Thyroid gland (tissue), 4 donors: ENCODE measurements around the gene RFX4.
A peak's percentile ranks its signal among the peaks of the same experiment; 100 is the strongest.

ENCODE experiments used
- POLR2A ChIP-seq, 2 donors: fragments of 450-650 bp; IDR thresholded peaks; one replicate each; pipeline ENCODE4 v1.6.1; 2017; ENCODE audit warnings: antibody characterized with exemption in 2 of 2, mild to moderate bottlenecking in 2 of 2, moderate library complexity in 1 of 2
- TF ChIP-seq, protein P1 (sequence below), 6 experiments: fragments of 200-600 bp in 3 of 6; fragments of 450-650 bp in 3 of 6; sonication (generic) in 3 of 6; IDR thresholded peaks; one replicate each; pipeline ENCODE4 v1.5.1; 2016 to 2019; ENCODE audit warnings: antibody characterized with exemption in 6 of 6, mild to moderate bottlenecking in 2 of 6, inconsistent platforms in 1 of 6, moderate library complexity in 1 of 6

DNA sequence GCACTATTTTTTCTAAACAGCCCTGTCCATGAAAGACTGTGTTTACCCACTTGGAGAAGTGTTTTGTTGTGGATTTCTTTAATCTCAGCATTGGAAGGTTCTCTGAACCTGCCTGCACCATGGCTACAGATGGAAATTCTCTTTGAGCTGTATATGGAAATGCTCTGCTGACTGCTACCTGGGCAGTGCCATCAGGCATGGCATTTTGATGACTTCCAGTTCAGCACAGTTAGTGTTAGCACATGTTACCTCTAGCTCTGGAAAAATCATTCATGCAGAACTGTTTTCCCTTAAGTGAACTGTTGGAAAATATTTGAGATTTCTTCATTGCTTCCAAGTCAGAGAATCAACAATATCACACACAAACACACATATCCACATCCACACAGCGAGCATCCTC lies 139.1 kb downstream of the RFX4 start:
- TF ChIP-seq, protein P1, sequence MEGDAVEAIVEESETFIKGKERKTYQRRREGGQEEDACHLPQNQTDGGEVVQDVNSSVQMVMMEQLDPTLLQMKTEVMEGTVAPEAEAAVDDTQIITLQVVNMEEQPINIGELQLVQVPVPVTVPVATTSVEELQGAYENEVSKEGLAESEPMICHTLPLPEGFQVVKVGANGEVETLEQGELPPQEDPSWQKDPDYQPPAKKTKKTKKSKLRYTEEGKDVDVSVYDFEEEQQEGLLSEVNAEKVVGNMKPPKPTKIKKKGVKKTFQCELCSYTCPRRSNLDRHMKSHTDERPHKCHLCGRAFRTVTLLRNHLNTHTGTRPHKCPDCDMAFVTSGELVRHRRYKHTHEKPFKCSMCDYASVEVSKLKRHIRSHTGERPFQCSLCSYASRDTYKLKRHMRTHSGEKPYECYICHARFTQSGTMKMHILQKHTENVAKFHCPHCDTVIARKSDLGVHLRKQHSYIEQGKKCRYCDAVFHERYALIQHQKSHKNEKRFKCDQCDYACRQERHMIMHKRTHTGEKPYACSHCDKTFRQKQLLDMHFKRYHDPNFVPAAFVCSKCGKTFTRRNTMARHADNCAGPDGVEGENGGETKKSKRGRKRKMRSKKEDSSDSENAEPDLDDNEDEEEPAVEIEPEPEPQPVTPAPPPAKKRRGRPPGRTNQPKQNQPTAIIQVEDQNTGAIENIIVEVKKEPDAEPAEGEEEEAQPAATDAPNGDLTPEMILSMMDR (IDR thresholded peaks at IDR 0.05) = peak in 1 of 6 experiments; percentile 4
- no peak for TF ChIP-seq POLR2A (IDR thresholded peaks at IDR 0.05)
